SK-N-SH (cell line): Measurements from ENCODE around the gene C1GALT1C1L.

Experiments
- ELF1 ChIP-seq: IDR thresholded peaks from 2 replicates; pipeline ENCODE4 v1.4.0; 2012
- POLR2AphosphoS5 ChIP-seq: IDR thresholded peaks from 2 replicates; pipeline ENCODE4 v1.6.1; 2012; ENCODE audit warnings: low read depth, low read length
- TAF1 ChIP-seq: IDR thresholded peaks from 2 replicates; pipeline ENCODE4 v1.6.1; 2012; ENCODE audit warnings: low read depth, mild to moderate bottlenecking, low read length, moderate library complexity, borderline replicate concordance
- TEAD4 ChIP-seq: IDR thresholded peaks from 2 replicates; pipeline ENCODE4 v1.4.0; 2012; ENCODE audit warnings: mild to moderate bottlenecking, borderline replicate concordance; ENCODE audit not compliant: insufficient read depth
- YY1 ChIP-seq: IDR thresholded peaks from 2 replicates; pipeline ENCODE4 v1.4.0; 2012; ENCODE audit warnings: low read depth, mild to moderate bottlenecking
- TF ChIP-seq, protein P1 (sequence below): fragments of 200-600 bp; sonication (generic); IDR thresholded peaks from 2 replicates; pipeline ENCODE4 v1.6.1; 2017; ENCODE audit warnings: antibody characterized with exemption, mild to moderate bottlenecking, moderate library complexity
- TF ChIP-seq, protein P2 (sequence below): IDR thresholded peaks from 2 replicates; pipeline ENCODE4 v1.6.1; 2012; ENCODE audit warnings: mild to moderate bottlenecking, low read depth, low read length, moderate library complexity

DNA sequence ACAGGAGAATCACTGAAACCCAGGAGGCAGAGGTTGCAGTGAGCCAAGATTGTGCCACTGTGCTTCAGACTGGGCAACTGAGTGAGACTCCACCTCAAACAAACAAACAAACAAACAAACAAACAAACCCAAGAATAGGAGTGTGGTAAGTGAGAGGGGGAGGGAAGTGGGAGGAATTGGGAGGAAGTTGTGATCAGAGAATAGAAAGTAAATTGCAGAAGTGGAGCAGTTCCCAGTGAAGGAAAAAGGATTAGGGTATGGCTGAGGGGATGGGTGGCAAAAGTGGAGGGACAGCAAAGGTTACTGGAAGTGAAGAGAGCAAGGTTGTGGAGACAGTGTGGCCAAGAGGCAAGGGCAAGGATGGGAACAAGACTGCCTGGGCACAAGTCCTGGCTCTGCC is 41.1 kb upstream of the C1GALT1C1L start:
- TF ChIP-seq, protein P1, sequence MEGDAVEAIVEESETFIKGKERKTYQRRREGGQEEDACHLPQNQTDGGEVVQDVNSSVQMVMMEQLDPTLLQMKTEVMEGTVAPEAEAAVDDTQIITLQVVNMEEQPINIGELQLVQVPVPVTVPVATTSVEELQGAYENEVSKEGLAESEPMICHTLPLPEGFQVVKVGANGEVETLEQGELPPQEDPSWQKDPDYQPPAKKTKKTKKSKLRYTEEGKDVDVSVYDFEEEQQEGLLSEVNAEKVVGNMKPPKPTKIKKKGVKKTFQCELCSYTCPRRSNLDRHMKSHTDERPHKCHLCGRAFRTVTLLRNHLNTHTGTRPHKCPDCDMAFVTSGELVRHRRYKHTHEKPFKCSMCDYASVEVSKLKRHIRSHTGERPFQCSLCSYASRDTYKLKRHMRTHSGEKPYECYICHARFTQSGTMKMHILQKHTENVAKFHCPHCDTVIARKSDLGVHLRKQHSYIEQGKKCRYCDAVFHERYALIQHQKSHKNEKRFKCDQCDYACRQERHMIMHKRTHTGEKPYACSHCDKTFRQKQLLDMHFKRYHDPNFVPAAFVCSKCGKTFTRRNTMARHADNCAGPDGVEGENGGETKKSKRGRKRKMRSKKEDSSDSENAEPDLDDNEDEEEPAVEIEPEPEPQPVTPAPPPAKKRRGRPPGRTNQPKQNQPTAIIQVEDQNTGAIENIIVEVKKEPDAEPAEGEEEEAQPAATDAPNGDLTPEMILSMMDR: no peak
- no peak for TF ChIP-seq POLR2AphosphoS5
- TF ChIP-seq, protein P2, sequence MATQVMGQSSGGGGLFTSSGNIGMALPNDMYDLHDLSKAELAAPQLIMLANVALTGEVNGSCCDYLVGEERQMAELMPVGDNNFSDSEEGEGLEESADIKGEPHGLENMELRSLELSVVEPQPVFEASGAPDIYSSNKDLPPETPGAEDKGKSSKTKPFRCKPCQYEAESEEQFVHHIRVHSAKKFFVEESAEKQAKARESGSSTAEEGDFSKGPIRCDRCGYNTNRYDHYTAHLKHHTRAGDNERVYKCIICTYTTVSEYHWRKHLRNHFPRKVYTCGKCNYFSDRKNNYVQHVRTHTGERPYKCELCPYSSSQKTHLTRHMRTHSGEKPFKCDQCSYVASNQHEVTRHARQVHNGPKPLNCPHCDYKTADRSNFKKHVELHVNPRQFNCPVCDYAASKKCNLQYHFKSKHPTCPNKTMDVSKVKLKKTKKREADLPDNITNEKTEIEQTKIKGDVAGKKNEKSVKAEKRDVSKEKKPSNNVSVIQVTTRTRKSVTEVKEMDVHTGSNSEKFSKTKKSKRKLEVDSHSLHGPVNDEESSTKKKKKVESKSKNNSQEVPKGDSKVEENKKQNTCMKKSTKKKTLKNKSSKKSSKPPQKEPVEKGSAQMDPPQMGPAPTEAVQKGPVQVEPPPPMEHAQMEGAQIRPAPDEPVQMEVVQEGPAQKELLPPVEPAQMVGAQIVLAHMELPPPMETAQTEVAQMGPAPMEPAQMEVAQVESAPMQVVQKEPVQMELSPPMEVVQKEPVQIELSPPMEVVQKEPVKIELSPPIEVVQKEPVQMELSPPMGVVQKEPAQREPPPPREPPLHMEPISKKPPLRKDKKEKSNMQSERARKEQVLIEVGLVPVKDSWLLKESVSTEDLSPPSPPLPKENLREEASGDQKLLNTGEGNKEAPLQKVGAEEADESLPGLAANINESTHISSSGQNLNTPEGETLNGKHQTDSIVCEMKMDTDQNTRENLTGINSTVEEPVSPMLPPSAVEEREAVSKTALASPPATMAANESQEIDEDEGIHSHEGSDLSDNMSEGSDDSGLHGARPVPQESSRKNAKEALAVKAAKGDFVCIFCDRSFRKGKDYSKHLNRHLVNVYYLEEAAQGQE: no peak
- no peak for TF ChIP-seq YY1
- no peak for TF ChIP-seq TAF1
- no peak for TF ChIP-seq TEAD4
- no peak for TF ChIP-seq ELF1
